Measurements from ENCODE around the gene SLC12A9.
A peak's percentile ranks its signal among the peaks of the same experiment; 100 is the strongest.

Gene SLC12A9

DNA sequence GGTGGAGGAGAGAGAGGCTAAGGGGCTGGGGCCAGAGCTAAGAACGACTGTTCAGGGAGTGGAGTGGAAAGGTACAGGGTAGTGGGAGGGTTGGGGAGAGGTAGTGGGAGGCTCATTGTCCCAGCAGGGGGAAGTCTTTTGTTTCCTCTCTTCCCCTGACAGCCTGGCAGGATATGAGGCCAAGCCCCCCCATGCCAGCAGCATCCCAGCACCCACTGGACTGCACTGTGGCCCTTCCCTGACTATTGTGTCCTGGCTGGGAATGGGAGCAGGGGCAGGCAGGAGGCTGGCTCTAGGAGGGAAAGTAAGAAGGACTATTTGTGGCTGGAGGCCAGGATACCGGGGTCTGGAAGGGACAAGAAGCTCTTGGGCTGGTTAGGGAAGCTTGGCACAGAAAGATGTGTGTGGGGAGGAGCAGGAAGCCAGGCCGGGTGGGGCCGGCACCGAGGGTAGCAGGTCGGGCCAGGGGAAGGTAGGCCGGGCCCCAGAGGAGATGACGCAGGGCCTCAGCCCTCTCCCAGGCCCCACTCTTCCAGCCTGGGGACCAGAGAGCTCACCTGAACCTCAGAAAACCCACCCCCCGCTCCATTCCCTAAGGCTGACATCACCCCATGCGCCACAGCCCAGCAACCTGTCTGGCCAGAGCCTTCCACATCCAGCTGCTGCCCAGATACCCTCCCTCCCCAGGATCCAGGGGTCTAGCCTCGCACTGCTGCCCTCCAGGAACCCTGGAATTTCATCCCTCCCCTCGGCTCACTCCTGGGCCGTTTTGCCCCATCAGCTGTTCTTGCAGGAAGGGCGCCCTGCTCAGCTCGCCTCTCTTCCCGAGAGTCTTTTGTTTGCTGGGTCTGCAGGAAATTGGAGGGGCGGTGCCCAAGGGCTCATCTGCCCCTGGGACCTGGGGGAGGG is 16.4 kb upstream of the SLC12A9 start:
- no peak for TF ChIP-seq ZFX (IDR thresholded peaks at IDR 0.05; ENCODE audit: borderline replicate concordance)
- TF ChIP-seq, protein P1, sequence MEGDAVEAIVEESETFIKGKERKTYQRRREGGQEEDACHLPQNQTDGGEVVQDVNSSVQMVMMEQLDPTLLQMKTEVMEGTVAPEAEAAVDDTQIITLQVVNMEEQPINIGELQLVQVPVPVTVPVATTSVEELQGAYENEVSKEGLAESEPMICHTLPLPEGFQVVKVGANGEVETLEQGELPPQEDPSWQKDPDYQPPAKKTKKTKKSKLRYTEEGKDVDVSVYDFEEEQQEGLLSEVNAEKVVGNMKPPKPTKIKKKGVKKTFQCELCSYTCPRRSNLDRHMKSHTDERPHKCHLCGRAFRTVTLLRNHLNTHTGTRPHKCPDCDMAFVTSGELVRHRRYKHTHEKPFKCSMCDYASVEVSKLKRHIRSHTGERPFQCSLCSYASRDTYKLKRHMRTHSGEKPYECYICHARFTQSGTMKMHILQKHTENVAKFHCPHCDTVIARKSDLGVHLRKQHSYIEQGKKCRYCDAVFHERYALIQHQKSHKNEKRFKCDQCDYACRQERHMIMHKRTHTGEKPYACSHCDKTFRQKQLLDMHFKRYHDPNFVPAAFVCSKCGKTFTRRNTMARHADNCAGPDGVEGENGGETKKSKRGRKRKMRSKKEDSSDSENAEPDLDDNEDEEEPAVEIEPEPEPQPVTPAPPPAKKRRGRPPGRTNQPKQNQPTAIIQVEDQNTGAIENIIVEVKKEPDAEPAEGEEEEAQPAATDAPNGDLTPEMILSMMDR (IDR thresholded peaks at IDR 0.05), result no peak
- peak overlapping the region; percentile 81 for H3K27ac ChIP-seq

DNA sequence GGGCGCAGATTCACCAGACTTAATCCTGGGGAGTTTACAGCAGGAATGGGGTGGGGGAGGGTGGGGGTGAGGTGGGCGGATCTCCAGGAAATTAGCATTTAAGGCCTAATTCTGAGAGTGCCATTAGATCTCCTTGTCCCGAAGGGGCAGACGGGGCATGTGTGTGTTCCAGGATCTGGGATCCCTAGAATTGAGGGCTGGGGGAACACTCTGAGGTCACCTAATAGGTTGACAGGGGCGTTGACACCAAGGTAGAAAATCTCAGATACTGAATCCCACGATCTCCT is 15.8 kb upstream of the SLC12A9 start:
- TF ChIP-seq, protein P1 (IDR thresholded peaks at IDR 0.05), result no peak
- peak overlapping the region; percentile 81 for H3K27ac ChIP-seq

DNA sequence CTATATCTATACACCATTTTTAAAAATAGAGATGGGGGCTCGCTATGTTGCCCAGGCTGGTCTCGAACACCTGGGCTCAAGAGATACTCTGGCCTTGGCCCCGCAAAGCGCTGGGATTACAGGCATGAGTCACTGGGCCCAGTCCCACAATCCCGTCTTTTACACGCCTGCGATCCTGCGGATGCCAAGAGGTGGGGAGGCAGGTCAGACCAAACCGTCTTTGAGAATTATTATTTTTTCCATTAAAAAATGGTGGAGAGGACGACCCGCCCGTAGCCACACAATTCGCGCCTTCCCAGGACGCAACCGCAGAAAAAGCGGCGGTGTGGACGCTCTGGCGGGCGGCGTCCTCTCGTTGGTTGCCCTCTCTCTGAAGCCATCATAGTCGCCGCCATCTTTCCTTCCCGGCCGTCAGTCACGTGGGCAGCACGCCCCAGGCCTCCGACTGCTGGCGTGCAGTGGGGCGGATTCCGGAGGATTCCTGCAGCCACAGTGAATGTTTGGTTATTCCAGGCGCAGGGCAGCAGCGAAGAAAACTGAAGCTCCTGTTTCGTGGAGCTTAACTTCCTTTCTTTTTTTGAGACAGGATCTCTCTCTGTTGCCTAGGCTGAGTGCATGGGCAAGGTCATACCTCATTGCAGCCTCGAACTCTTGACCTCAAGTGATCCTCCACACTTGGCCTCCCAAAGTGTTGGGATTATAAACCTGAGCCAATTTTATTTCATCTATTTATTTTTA is 15.2 kb upstream of the SLC12A9 start:
- no peak for TF ChIP-seq ZFX (IDR thresholded peaks at IDR 0.05; ENCODE audit: borderline replicate concordance)
- TF ChIP-seq, protein P1 (IDR thresholded peaks at IDR 0.05), result no peak
- H3K27ac ChIP-seq, result peak overlapping the region; percentile 81

DNA sequence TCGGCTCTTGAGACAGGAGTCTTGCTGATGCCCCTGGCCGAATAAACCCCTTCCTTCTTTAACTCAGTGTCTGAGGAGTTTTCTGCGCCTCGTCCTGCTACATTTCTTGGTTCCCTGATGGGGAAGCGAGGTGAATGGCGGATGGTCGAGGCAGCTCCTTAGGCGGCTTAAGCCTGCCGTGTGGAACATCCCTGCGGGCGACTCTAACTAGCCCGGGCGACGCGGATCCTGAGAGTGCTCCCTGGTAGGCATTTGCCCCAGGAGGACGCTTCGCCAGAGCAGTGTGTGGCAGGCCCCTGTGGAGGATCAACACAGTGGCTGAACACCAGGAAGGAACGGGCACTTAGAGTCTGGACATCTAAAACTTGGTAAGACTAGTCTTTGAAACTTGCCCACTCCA is 13.2 kb upstream of the SLC12A9 start:
- TF ChIP-seq, protein P1 (IDR thresholded peaks at IDR 0.05), result no peak
- no peak for TF ChIP-seq ZFX (IDR thresholded peaks at IDR 0.05; ENCODE audit: borderline replicate concordance)
- no peak overlapping the region for H3K27ac ChIP-seq

DNA sequence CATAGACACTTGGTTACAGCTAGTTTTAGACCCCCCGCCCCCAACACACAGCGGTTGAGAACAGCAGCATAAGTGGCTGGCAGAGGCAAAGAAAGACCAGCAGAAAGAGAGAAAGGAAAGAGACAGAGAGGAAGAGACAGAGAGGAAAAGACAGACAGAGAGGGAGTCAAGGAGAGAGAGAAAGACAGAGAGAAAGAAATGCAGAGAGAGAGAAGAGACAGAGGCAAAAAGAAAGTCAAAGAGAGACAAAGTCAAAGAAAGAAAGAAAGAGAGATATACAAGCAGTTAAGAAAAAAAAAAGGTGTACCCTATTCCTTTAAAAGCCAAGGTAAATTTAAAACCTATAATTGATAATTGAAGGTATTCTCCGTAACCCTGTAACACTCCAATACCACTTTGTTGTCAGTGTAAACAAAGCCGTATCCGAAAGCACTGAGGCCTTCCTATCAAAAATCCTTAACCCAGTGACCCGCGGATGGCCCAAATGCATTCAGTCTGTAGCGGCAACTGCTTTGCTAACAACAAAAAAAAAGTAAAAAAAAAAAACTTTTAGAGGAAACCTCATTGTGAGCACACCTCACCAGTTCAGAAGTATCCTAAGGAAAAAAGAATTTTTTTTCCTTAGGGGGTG is 11.9 kb upstream of the SLC12A9 start:
- TF ChIP-seq, protein P1 (IDR thresholded peaks at IDR 0.05), result no peak
- no peak for TF ChIP-seq ZFX (IDR thresholded peaks at IDR 0.05; ENCODE audit: borderline replicate concordance)
- no peak overlapping the region for H3K27ac ChIP-seq

DNA sequence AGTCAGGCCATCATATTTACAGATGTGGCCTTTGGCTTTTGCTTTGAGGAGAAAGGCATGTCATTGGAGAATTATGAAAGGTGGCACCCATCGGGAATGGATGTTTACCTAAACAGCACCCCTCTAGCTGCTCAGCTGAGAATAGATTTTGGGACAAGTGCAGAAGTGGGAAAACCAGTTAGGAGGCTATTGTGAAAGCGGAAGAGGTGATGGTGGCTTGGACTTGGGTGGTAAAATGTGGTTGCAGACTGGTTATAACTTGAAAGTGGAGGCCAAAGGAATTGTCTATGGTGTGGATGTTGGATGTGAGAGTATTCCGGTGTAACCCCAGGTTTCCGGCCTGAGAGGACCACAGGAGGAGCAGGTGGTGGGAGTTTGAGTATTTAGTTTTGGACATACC is 5.2 kb upstream of the SLC12A9 start:
- H3K27ac ChIP-seq, result no peak overlapping the region
- TF ChIP-seq, protein P1 (IDR thresholded peaks at IDR 0.05), result no peak

Data from 22Rv1 (cell line).